ENCODE results near the gene BRAT1. TPM values are rescaled to one million over a fixed set of nuclear protein-coding genes. Genes with fewer than 3 reads are reported as not detected.

The BRAT1 gene
- total and polyA plus RNA-seq, 11 donors, result 10.9 to 27.8 (median 14.9) TPM

- no peaks in the 10 kb centered on the region for H3K27me3 ChIP-seq
- intact Hi-C loops (cut with DNase I), result loop anchor here in 2 of 10 donors (10.0 kb wide), 1 partner anchor 91 kb away; no protein-coding TSS in a partner anchor
- H3K9me3 ChIP-seq, result no peaks in the 10 kb centered on the region
- DNase-seq, result peak in 1 of 5 donors; percentile 1
- no peak for TF ChIP-seq POLR2A (IDR thresholded peaks at IDR 0.05)
- TF ChIP-seq CTCF (IDR thresholded peaks at IDR 0.05), result no peak
- H3K27ac ChIP-seq, result no peak overlapping the region
- WGBS, 4 donors, result 89 to 92% (median 90%) methylated on average over 9 of the region's 9 CpGs
- no peak overlapping the region for H3K4me3 ChIP-seq
- H3K36me3 ChIP-seq, result peaks cover 0 to 49% (median 37%) of the 10 kb centered on the region in 9 donors
- no peaks in the 10 kb centered on the region for H3K4me1 ChIP-seq
- no peak for ATAC-seq
Observed at GRCh38 chr7:2573761-2574160, 18.4 kb upstream of the BRAT1 start.

- WGBS, 4 donors, result 87 to 89% (median 89%) methylated on average over 22 of the region's 22 CpGs
- H3K36me3 ChIP-seq, result peaks cover 0 to 42% (median 32%) of the 10 kb centered on the region in 9 donors
Observed at GRCh38 chr7:2572101-2572842, 16.9 kb upstream of the BRAT1 start.

GRCh38 chr7:2571409-2571808 is 16.1 kb upstream of the BRAT1 start:
- Histone ChIP-seq H3K36me3 (peaks cover 0 to 42% (median 32%) of the 10 kb centered on the region in 9 donors), H3K27ac (no peak overlapping the region), H3K9me3 (no peaks in the 10 kb centered on the region), H3K27me3 (no peaks in the 10 kb centered on the region), H3K4me3 (no peak overlapping the region), H3K4me1 (peaks cover 0 to 18% (median 9%) of the 10 kb centered on the region in 12 donors)
- DNase-seq (no peak), ATAC-seq (no peak)
- TF ChIP-seq CTCF (IDR thresholded peaks at IDR 0.05), result no peak
- no peak for TF ChIP-seq POLR2A (IDR thresholded peaks at IDR 0.05)
- intact Hi-C loops (cut with DNase I), result loop anchor here in 2 of 10 donors (10.0 kb wide), 1 partner anchor 93 kb away; no protein-coding TSS in a partner anchor
- 86 to 90% (median 87%) methylated on average over 15 of the region's 15 CpGs for WGBS, 4 donors

More at GRCh38 chr7:2572101-2572842, 16.9 kb upstream of the BRAT1 start:
- Histone ChIP-seq H3K27me3 (no peaks in the 10 kb centered on the region), H3K27ac (no peak overlapping the region), H3K4me1 (peaks cover 0 to 11% (median 5%) of the 10 kb centered on the region in 12 donors), H3K9me3 (no peaks in the 10 kb centered on the region), H3K4me3 (no peak overlapping the region)
- no peak for ATAC-seq
- DNase-seq, result no peak
- no peak for TF ChIP-seq POLR2A (IDR thresholded peaks at IDR 0.05)
- no peak for TF ChIP-seq CTCF (IDR thresholded peaks at IDR 0.05)
- intact Hi-C loops (cut with DNase I), result loop anchor here in 2 of 10 donors (10.0 kb wide), 1 partner anchor 93 kb away; no protein-coding TSS in a partner anchor

GRCh38 chr7:2570021-2570420 is 14.7 kb upstream of the BRAT1 start:
- TF ChIP-seq POLR2A (IDR thresholded peaks at IDR 0.05) (no peak), CTCF (IDR thresholded peaks at IDR 0.05) (no peak)
- peaks cover 0 to 37% (median 32%) of the 10 kb centered on the region in 9 donors for H3K36me3 ChIP-seq
- no peaks in the 10 kb centered on the region for H3K27me3 ChIP-seq
- ATAC-seq (no peak), DNase-seq (no peak)
- no peak overlapping the region for H3K27ac ChIP-seq
- peaks cover 0 to 19% (median 9%) of the 10 kb centered on the region in 12 donors for H3K4me1 ChIP-seq
- WGBS, 4 donors, result 67 to 80% (median 74%) methylated on average over 16 of the region's 16 CpGs
- H3K9me3 ChIP-seq, result no peaks in the 10 kb centered on the region
- no peak overlapping the region for H3K4me3 ChIP-seq
- intact Hi-C loops (cut with DNase I), result loop anchor here in 2 of 10 donors (10.0 kb wide), 1 partner anchor 95 kb away; no protein-coding TSS in a partner anchor
